HepG2 (cell line): Measurements from ENCODE around the gene STEAP2. TPM values are rescaled to one million over a fixed set of nuclear protein-coding genes. Genes with fewer than 3 reads are reported as not detected.

Experiments
- FOXO1 ChIP-seq: sonication (generic); formaldehyde crosslinking; IDR thresholded peaks from 2 replicates; pipeline ENCODE4 v1.4.0; 2020; ENCODE audit warnings: missing genetic modification reagents
- MXI1 ChIP-seq: IDR thresholded peaks from 3 replicates; pipeline ENCODE4 v1.6.1; 2012; ENCODE audit warnings: low read depth, low read length, inconsistent platforms, borderline replicate concordance
- NFYC ChIP-seq: IDR thresholded peaks from 2 replicates; pipeline ENCODE4 v1.6.1; 2016; ENCODE audit warnings: missing genetic modification reagents, missing compliant biosample characterization
- NR3C1 ChIP-seq: sonication (generic); formaldehyde crosslinking; IDR thresholded peaks from 2 replicates; pipeline ENCODE4 v1.4.0; 2020; ENCODE audit warnings: missing genetic modification reagents
- ZBTB40 ChIP-seq, 2 experiments: fragments of 450-650 bp in 1 of 2; sonication (generic) in 1 of 2; formaldehyde crosslinking in 1 of 2; IDR thresholded peaks; 2 replicates each; pipeline versions ENCODE4 v1.6.1 to v1.8.0; 2016 to 2022; ENCODE audit warnings: antibody characterized with exemption in 1 of 2, mild to moderate bottlenecking in 1 of 2, missing genetic modification reagents in 1 of 2
- ZKSCAN1 ChIP-seq: fragments of 150-350 bp; IDR thresholded peaks from 2 replicates; pipeline ENCODE4 v1.6.1; 2014; ENCODE audit warnings: low read length
- ZNF598 ChIP-seq: sonication (generic); formaldehyde crosslinking; IDR thresholded peaks from 2 replicates; pipeline ENCODE4 v1.5.1; 2020; ENCODE audit warnings: mild to moderate bottlenecking, missing genetic modification reagents, borderline replicate concordance
- ZNF781 ChIP-seq: sonication (generic); formaldehyde crosslinking; IDR thresholded peaks from 2 replicates; pipeline ENCODE4 v1.5.1; 2020; ENCODE audit warnings: borderline replicate concordance, mild to moderate bottlenecking, missing genetic modification reagents; ENCODE audit errors: not compliant biosample characterization
- polyA plus RNA-seq, 8 experiments: library from polyadenylated mRNA; depleted of rRNA in 3 of 8; stranded (reverse) in 7 of 8; unstranded in 1 of 8; fragments of >200 nt; fragmentation: Illumina TruSeq in 4 of 8; extraction: Trizol in 4 of 8; gene quantifications; 2 replicates each; pipeline versions ENCODE4 v1.2.1 to v1.2.3, GENCODE V29; 2011 to 2016; ENCODE audit warnings: low read depth in 4 of 8, missing spikeins in 1 of 8, mixed read lengths in 1 of 8; ENCODE audit not compliant: insufficient read depth in 1 of 8
- total RNA-seq, 5 experiments: library from RNA; depleted of rRNA; stranded (reverse); fragments of >200 nt; fragmentation: Illumina TruSeq; extraction: Trizol; gene quantifications; 2 replicates each; pipeline ENCODE4 v1.2.3, GENCODE V29; 2016; ENCODE audit warnings: low read depth in 1 of 5
- TF ChIP-seq, protein P1 (sequence below), 2 experiments: IDR thresholded peaks; 2 replicates each; pipeline ENCODE4 v1.6.1; 2011 to 2012; ENCODE audit warnings: low read length in 2 of 2, borderline replicate concordance in 1 of 2, low read depth in 1 of 2, mild to moderate bottlenecking in 1 of 2, moderate library complexity in 1 of 2
- TF ChIP-seq, protein P2 (sequence below): sonication (generic); formaldehyde crosslinking; IDR thresholded peaks from 2 replicates; pipeline ENCODE4 v1.4.0; 2020; ENCODE audit warnings: missing genetic modification reagents, borderline replicate concordance

STEAP2 gene
- total and polyA plus RNA-seq, 2 of the 13 experiments (the other 11 are each of a cell fraction or from before 2014, with no cell fraction given) = 4.3 to 4.4 TPM

- TF ChIP-seq, protein P1, sequence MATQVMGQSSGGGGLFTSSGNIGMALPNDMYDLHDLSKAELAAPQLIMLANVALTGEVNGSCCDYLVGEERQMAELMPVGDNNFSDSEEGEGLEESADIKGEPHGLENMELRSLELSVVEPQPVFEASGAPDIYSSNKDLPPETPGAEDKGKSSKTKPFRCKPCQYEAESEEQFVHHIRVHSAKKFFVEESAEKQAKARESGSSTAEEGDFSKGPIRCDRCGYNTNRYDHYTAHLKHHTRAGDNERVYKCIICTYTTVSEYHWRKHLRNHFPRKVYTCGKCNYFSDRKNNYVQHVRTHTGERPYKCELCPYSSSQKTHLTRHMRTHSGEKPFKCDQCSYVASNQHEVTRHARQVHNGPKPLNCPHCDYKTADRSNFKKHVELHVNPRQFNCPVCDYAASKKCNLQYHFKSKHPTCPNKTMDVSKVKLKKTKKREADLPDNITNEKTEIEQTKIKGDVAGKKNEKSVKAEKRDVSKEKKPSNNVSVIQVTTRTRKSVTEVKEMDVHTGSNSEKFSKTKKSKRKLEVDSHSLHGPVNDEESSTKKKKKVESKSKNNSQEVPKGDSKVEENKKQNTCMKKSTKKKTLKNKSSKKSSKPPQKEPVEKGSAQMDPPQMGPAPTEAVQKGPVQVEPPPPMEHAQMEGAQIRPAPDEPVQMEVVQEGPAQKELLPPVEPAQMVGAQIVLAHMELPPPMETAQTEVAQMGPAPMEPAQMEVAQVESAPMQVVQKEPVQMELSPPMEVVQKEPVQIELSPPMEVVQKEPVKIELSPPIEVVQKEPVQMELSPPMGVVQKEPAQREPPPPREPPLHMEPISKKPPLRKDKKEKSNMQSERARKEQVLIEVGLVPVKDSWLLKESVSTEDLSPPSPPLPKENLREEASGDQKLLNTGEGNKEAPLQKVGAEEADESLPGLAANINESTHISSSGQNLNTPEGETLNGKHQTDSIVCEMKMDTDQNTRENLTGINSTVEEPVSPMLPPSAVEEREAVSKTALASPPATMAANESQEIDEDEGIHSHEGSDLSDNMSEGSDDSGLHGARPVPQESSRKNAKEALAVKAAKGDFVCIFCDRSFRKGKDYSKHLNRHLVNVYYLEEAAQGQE (IDR thresholded peaks at IDR 0.05; ENCODE audit: borderline replicate concordance in 1 of 2, low read depth in 1 of 2, low read length in 2 of 2) = peak in 1 of 2 experiments; percentile 38; a peak in 1 of 4 replicates
- TF ChIP-seq ZNF781 (CRISPR knock-in tag) = no peak
- peak; percentile 77; the same call in 2 of the 3 replicates for TF ChIP-seq MXI1
- no peak for TF ChIP-seq ZKSCAN1
- TF ChIP-seq NR3C1 (CRISPR knock-in tag) = no peak
- peak; percentile 77; the same call in 1 of the 2 replicates for TF ChIP-seq ZNF598 (CRISPR knock-in tag)
- TF ChIP-seq NFYC (CRISPR knock-in tag) = no peak
- TF ChIP-seq FOXO1 (CRISPR knock-in tag) = no peak; the same call in 1 of the 2 replicates
- TF ChIP-seq, protein P2, sequence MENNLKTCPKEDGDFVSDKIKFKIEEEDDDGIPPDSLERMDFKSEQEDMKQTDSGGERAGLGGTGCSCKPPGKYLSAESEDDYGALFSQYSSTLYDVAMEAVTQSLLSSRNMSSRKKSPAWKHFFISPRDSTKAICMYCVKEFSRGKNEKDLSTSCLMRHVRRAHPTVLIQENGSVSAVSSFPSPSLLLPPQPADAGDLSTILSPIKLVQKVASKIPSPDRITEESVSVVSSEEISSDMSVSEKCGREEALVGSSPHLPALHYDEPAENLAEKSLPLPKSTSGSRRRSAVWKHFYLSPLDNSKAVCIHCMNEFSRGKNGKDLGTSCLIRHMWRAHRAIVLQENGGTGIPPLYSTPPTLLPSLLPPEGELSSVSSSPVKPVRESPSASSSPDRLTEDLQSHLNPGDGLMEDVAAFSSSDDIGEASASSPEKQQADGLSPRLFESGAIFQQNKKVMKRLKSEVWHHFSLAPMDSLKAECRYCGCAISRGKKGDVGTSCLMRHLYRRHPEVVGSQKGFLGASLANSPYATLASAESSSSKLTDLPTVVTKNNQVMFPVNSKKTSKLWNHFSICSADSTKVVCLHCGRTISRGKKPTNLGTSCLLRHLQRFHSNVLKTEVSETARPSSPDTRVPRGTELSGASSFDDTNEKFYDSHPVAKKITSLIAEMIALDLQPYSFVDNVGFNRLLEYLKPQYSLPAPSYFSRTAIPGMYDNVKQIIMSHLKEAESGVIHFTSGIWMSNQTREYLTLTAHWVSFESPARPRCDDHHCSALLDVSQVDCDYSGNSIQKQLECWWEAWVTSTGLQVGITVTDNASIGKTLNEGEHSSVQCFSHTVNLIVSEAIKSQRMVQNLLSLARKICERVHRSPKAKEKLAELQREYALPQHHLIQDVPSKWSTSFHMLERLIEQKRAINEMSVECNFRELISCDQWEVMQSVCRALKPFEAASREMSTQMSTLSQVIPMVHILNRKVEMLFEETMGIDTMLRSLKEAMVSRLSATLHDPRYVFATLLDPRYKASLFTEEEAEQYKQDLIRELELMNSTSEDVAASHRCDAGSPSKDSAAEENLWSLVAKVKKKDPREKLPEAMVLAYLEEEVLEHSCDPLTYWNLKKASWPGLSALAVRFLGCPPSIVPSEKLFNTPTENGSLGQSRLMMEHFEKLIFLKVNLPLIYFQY (CRISPR knock-in tag) = peak; percentile 95
- TF ChIP-seq ZBTB40 (IDR thresholded peaks at IDR 0.05) = no peak
- TF ChIP-seq ZBTB40 (CRISPR knock-in tag; IDR thresholded peaks at IDR 0.05) = no peak; the same call in 1 of the 2 replicates
These were observed 33.6 kb downstream of the STEAP2 start, which contains the start of gene CFAP69 (continued) for GRCh38 chr7:90244909-90245851.
